ENCODE measurements around the gene LENG8.

DNA sequence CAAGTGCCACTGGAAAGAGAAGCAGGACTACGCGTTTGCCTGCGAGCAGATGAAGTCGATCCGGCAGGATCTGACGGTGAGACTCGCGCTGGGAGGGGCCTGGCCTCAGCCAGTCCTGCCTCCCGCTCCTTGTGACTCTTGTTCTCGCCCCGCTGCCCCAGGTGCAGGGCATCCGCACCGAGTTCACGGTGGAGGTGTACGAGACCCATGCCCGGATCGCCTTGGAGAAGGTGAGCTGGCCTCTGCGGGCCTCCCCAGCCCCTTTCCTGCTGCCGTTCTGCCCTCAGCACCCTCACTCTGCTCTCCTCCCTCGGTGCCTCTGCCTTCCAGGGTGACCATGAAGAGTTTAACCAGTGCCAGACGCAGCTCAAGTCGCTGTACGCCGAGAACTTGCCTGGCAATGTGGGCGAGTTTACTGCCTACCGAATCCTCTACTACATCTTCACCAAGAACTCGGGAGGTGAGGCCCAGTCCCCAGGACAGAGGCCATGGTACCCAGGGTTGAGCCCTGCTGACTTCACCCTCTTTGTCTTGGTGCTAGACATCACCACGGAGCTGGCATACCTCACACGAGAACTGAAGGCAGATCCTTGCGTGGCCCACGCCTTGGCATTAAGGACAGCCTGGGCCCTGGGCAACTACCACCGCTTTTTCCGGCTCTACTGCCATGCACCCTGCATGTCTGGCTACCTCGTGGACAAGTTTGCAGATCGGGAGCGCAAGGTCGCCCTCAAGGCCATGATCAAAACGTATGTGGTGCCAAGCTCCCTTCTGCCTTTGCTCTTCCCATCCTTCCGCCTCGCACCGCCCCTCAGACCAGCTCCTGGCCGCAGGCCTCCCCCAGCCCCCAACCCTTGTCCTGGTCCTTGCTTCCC is 9.0 kb downstream of the LENG8 start:
- TF ChIP-seq, protein P1, sequence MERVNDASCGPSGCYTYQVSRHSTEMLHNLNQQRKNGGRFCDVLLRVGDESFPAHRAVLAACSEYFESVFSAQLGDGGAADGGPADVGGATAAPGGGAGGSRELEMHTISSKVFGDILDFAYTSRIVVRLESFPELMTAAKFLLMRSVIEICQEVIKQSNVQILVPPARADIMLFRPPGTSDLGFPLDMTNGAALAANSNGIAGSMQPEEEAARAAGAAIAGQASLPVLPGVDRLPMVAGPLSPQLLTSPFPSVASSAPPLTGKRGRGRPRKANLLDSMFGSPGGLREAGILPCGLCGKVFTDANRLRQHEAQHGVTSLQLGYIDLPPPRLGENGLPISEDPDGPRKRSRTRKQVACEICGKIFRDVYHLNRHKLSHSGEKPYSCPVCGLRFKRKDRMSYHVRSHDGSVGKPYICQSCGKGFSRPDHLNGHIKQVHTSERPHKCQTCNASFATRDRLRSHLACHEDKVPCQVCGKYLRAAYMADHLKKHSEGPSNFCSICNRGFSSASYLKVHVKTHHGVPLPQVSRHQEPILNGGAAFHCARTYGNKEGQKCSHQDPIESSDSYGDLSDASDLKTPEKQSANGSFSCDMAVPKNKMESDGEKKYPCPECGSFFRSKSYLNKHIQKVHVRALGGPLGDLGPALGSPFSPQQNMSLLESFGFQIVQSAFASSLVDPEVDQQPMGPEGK (CRISPR knock-in tag; IDR thresholded peaks at IDR 0.05; ENCODE audit: borderline replicate concordance): no peak
- TF ChIP-seq, protein P2, sequence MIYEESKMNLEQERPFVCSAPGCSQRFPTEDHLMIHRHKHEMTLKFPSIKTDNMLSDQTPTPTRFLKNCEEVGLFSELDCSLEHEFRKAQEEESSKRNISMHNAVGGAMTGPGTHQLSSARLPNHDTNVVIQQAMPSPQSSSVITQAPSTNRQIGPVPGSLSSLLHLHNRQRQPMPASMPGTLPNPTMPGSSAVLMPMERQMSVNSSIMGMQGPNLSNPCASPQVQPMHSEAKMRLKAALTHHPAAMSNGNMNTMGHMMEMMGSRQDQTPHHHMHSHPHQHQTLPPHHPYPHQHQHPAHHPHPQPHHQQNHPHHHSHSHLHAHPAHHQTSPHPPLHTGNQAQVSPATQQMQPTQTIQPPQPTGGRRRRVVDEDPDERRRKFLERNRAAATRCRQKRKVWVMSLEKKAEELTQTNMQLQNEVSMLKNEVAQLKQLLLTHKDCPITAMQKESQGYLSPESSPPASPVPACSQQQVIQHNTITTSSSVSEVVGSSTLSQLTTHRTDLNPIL (CRISPR knock-in tag; IDR thresholded peaks at IDR 0.05; ENCODE audit: low read depth): no peak
